ENCODE results near the gene EPHB1. TPM values are rescaled to one million over a fixed set of nuclear protein-coding genes. Genes with fewer than 3 reads are reported as not detected.

EPHB1 gene
- polyA plus RNA-seq, 1 experiment: 0.50 TPM

GRCh38 chr3:134854254-134854653 is 59.2 kb downstream of the EPHB1 start:
- no peak for TF ChIP-seq CTCF (IDR thresholded peaks at IDR 0.05; ENCODE audit: insufficient read depth, low read depth, low read length)
- H3K4me3 ChIP-seq (ENCODE audit: low read depth, low read length): no peak overlapping the region
- CTCF ChIA-PET: no interaction called here
- peaks cover 2% of the 10 kb centered on the region; the same call in 1 of the 2 replicates for H3K27me3 ChIP-seq (ENCODE audit: control insufficient read depth, insufficient read depth, low read length)
- POLR2A ChIA-PET: interaction anchor here (0.6 kb wide), 1 partner anchor 1537 kb away, joined by 4 read pairs; no protein-coding TSS in a partner anchor
- DNase-seq (ENCODE audit: low read depth): no peak
- no peaks in the 10 kb centered on the region for H3K36me3 ChIP-seq (ENCODE audit: control insufficient read depth, insufficient read depth, low read length)

GRCh38 chr3:134857356-134857755 is 62.3 kb downstream of the EPHB1 start:
- ChIA-PET CTCF (interaction anchor here (1.8 kb wide), 1 partner anchor 10 kb away, joined by 5 read pairs; no protein-coding TSS in a partner anchor), POLR2A (no interaction called here)
- DNase-seq (ENCODE audit: low read depth): no peak
- no peaks in the 10 kb centered on the region for H3K36me3 ChIP-seq (ENCODE audit: control insufficient read depth, insufficient read depth, low read length)
- no peak overlapping the region for H3K4me3 ChIP-seq (ENCODE audit: low read depth, low read length)
- no peak for TF ChIP-seq CTCF (IDR thresholded peaks at IDR 0.05; ENCODE audit: insufficient read depth, low read depth, low read length)
- H3K27me3 ChIP-seq (ENCODE audit: control insufficient read depth, insufficient read depth, low read length): peaks cover 2% of the 10 kb centered on the region; the same call in 1 of the 2 replicates

GRCh38 chr3:134857776-134858362 is 62.8 kb downstream of the EPHB1 start:
- Histone ChIP-seq H3K4me3 (ENCODE audit: low read depth, low read length) (no peak overlapping the region), H3K36me3 (ENCODE audit: control insufficient read depth, insufficient read depth, low read length) (no peaks in the 10 kb centered on the region), H3K27me3 (ENCODE audit: control insufficient read depth, insufficient read depth, low read length) (peaks cover 2% of the 10 kb centered on the region; the same call in 1 of the 2 replicates)
- CTCF ChIA-PET: interaction anchor here (1.8 kb wide), 1 partner anchor 10 kb away, joined by 5 read pairs; no protein-coding TSS in a partner anchor
- no peak for TF ChIP-seq CTCF (IDR thresholded peaks at IDR 0.05; ENCODE audit: insufficient read depth, low read depth, low read length)
- DNase-seq (ENCODE audit: low read depth): no peak
- POLR2A ChIA-PET: interaction anchor here (0.5 kb wide), 1 partner anchor 47 kb away, joined by 4 read pairs; no protein-coding TSS in a partner anchor

- POLR2A ChIA-PET: interaction anchor here (0.5 kb wide), 1 partner anchor 48 kb away, joined by 4 read pairs; no protein-coding TSS in a partner anchor
- no peak overlapping the region for H3K4me3 ChIP-seq (ENCODE audit: low read depth, low read length)
- H3K36me3 ChIP-seq (ENCODE audit: control insufficient read depth, insufficient read depth, low read length): no peaks in the 10 kb centered on the region
- H3K27me3 ChIP-seq (ENCODE audit: control insufficient read depth, insufficient read depth, low read length): peaks cover 2% of the 10 kb centered on the region; the same call in 1 of the 2 replicates
- CTCF ChIA-PET: interaction anchor here (1.6 to 1.8 kb wide), 2 partner anchors 9 to 11 kb away, joined by 5 to 6 read pairs; no protein-coding TSS in a partner anchor
- DNase-seq (ENCODE audit: low read depth): no peak
- no peak for TF ChIP-seq CTCF (IDR thresholded peaks at IDR 0.05; ENCODE audit: insufficient read depth, low read depth, low read length)
These were observed 63.5 kb downstream of the EPHB1 start for GRCh38 chr3:134858441-134859035.

- CTCF ChIA-PET: interaction anchor here (1.6 to 1.8 kb wide), 2 partner anchors 9 to 12 kb away, joined by 5 to 6 read pairs; no protein-coding TSS in a partner anchor
- TF ChIP-seq CTCF (IDR thresholded peaks at IDR 0.05; ENCODE audit: insufficient read depth, low read depth, low read length): no peak
- no peaks in the 10 kb centered on the region for H3K36me3 ChIP-seq (ENCODE audit: control insufficient read depth, insufficient read depth, low read length)
- H3K27me3 ChIP-seq (ENCODE audit: control insufficient read depth, insufficient read depth, low read length): no peaks in the 10 kb centered on the region; the same call in 1 of the 2 replicates
- DNase-seq (ENCODE audit: low read depth): no peak
- H3K4me3 ChIP-seq (ENCODE audit: low read depth, low read length): no peak overlapping the region
- POLR2A ChIA-PET: no interaction called here
These were observed 64.3 kb downstream of the EPHB1 start for GRCh38 chr3:134859341-134859740.

All from BJ (cell line).